Mesothelial cell of epicardium (in vitro differentiated cells): ENCODE measurements around the gene ANKRD18A. TPM values are rescaled to one million over a fixed set of nuclear protein-coding genes. Genes with fewer than 3 reads are reported as not detected.

Experiments
- DNase-seq, 2 experiments: peaks; one replicate each; pipeline ENCODE4 v3.0.0; 2021; ENCODE audit warnings: low spot score in 2 of 2; ENCODE audit not compliant: unreplicated experiment in 2 of 2
- H3K27ac Mint-ChIP-seq: 2 replicates; pipeline ENCODE4 v1.8.0; 2021; ENCODE audit warnings: mixed read lengths
- H3K27me3 Mint-ChIP-seq: 2 replicates; pipeline ENCODE4 v1.8.0; 2021; ENCODE audit warnings: low read depth, mixed read lengths
- H3K36me3 Mint-ChIP-seq: 2 replicates; pipeline ENCODE4 v1.8.0; 2021; ENCODE audit warnings: mixed read lengths
- H3K4me1 Mint-ChIP-seq: 2 replicates; pipeline ENCODE4 v1.8.0; 2021; ENCODE audit warnings: mixed read lengths
- H3K4me3 Mint-ChIP-seq: 2 replicates; pipeline ENCODE4 v1.8.0; 2021; ENCODE audit warnings: mild to moderate bottlenecking, moderate library complexity, mixed read lengths
- H3K9me3 Mint-ChIP-seq: 2 replicates; pipeline ENCODE4 v1.8.0; 2021; ENCODE audit warnings: mixed read lengths
- total RNA-seq: library from RNA; stranded (reverse); gene quantifications from 3 replicates; pipeline ENCODE4 v1.2.1, GENCODE V29; 2021
- TF ChIP-seq, protein P1 (sequence below): fragments of 200-600 bp; sonication (generic); IDR thresholded peaks from one replicate; pipeline ENCODE4 v1.5.0; 2021; ENCODE audit warnings: antibody characterized with exemption; ENCODE audit not compliant: unreplicated experiment

The ANKRD18A gene
- total RNA-seq, 1 donor from 2014 or later: 0.92 TPM

- Mint-ChIP-seq H3K27me3 (no peaks in the 10 kb centered on the region), H3K36me3 (peaks cover 3% of the 10 kb centered on the region), H3K4me1 (peaks cover 11% of the 10 kb centered on the region), H3K27ac (no peak overlapping the region), H3K4me3 (no peak overlapping the region), H3K9me3 (peaks cover 23% of the 10 kb centered on the region)
- DNase-seq: no peak
- TF ChIP-seq, protein P1, sequence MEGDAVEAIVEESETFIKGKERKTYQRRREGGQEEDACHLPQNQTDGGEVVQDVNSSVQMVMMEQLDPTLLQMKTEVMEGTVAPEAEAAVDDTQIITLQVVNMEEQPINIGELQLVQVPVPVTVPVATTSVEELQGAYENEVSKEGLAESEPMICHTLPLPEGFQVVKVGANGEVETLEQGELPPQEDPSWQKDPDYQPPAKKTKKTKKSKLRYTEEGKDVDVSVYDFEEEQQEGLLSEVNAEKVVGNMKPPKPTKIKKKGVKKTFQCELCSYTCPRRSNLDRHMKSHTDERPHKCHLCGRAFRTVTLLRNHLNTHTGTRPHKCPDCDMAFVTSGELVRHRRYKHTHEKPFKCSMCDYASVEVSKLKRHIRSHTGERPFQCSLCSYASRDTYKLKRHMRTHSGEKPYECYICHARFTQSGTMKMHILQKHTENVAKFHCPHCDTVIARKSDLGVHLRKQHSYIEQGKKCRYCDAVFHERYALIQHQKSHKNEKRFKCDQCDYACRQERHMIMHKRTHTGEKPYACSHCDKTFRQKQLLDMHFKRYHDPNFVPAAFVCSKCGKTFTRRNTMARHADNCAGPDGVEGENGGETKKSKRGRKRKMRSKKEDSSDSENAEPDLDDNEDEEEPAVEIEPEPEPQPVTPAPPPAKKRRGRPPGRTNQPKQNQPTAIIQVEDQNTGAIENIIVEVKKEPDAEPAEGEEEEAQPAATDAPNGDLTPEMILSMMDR: no peak
Observed at GRCh38 chr9:38527503-38527902, 92.9 kb downstream of the ANKRD18A start.

GRCh38 chr9:38526591-38526990, 93.8 kb downstream of the ANKRD18A start:
- Mint-ChIP-seq H3K27me3 (no peaks in the 10 kb centered on the region), H3K36me3 (peaks cover 3% of the 10 kb centered on the region), H3K27ac (peak overlapping the region; percentile 43), H3K9me3 (peaks cover 17% of the 10 kb centered on the region), H3K4me3 (no peak overlapping the region), H3K4me1 (peaks cover 11% of the 10 kb centered on the region)
- no peak for DNase-seq
- TF ChIP-seq, protein P1: no peak

- H3K9me3 Mint-ChIP-seq: no peaks in the 10 kb centered on the region
- no peak overlapping the region for H3K4me3 Mint-ChIP-seq
- no peaks in the 10 kb centered on the region for H3K36me3 Mint-ChIP-seq
- H3K27ac Mint-ChIP-seq: no peak overlapping the region
- TF ChIP-seq, protein P1: no peak
- no peaks in the 10 kb centered on the region for H3K27me3 Mint-ChIP-seq
- peaks cover 11% of the 10 kb centered on the region for H3K4me1 Mint-ChIP-seq
- DNase-seq: no peak
Observed at GRCh38 chr9:38523121-38523520, 97.3 kb downstream of the ANKRD18A start.

DNA sequence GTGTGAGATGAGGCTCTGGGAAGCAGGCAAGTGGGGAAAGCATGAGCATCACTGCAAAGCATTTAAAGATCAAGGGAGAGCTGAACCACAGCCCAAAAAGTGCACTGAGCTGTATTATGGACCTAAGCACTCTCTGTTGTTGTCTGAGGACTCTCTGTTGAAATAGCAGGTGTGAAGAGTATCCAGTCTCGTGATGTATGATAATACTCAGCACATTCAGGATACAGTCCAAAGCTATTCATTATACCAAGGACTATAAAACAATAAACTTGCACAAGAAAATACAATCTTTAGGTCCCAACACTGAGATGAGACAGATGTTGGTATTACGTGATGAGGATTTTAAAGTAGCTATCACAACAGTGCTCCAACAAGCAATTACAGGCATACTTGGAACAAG, 98.6 kb downstream of the ANKRD18A start:
- Mint-ChIP-seq H3K27ac (no peak overlapping the region), H3K4me1 (no peaks in the 10 kb centered on the region)

More for the DNA sequence above, 98.6 kb downstream of the ANKRD18A start:
- Mint-ChIP-seq H3K9me3 (no peaks in the 10 kb centered on the region), H3K4me3 (no peak overlapping the region), H3K36me3 (no peaks in the 10 kb centered on the region), H3K27me3 (no peaks in the 10 kb centered on the region)
- TF ChIP-seq, protein P1: no peak
- DNase-seq: no peak

Other genes with a start within 250 kb of the ANKRD18A start
- 17.5 to 20.3 TPM (median 19.7 TPM) in 3 replicates for gene ALDH1B1, start 227.9 kb downstream of the ANKRD18A start, total RNA-seq
- gene IGFBPL1, start 196.1 kb downstream of the ANKRD18A start, total RNA-seq: 0.27 to 0.34 TPM in 2 of 3 replicates, not detected in the other
- not detected in 3 replicates for gene FAM240B, start 99.5 kb upstream of the ANKRD18A start, total RNA-seq